ENCODE results near the gene PRAMEF26. TPM values are rescaled to one million over a fixed set of nuclear protein-coding genes. Genes with fewer than 3 reads are reported as not detected.
"Not testable (repeated sequence)": the region's sequence is repeated elsewhere in the genome, so short reads cannot be mapped to it uniquely, and the experiment has no call there.

PRAMEF26 gene
- total RNA-seq, result not detected

- H3K9me3 Mint-ChIP-seq; ATAC-seq; H3K36me3 Mint-ChIP-seq; DNase-seq (ENCODE audit: low spot score in 2 of 2); H3K27ac Mint-ChIP-seq: not testable (repeated sequence)
Observed at GRCh38 chr1:13155909-13156308, at the start of gene PRAMEF26. PRAMEF26 (minus strand) TSS chr1:13156009; CDS start chr1:13153095, 2,914 bp downstream.

- not testable (repeated sequence) for DNase-seq (ENCODE audit: low spot score in 2 of 2); H3K27ac Mint-ChIP-seq; ATAC-seq; H3K36me3 Mint-ChIP-seq; H3K9me3 Mint-ChIP-seq
Observed at GRCh38 chr1:13201309-13201708, 45.5 kb upstream of the PRAMEF26 start, which contains the start of gene PRAMEF13. PRAMEF13 (minus strand) TSS chr1:13201409; CDS start chr1:13199589, 1,820 bp downstream.

DNA sequence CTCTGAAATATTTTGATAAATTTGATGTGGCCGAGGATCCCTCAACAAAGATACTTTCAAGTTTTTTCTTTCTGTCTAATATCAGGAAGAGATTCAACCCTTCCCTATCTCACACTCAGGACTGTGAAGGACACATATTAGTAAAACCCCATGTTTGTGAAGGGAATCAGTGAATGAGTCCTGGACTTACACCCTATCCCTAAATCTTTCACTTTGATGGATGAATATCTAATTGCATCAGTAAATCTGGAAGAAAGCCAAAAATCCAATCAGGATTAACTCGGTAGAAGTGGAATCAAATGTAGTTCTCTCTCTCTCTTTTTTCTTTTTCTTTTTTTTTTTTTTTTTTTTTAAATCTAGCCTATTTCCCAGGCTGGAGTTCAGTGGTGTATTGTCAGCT lies 15.7 kb upstream of the PRAMEF26 start, which contains the start of gene PRAMEF9:
Gene PRAMEF9 (plus strand): TSS at position 301 of the 400 bp plus-strand sequence. CDS start 3,433 bp downstream, outside the sequence.
- not testable (repeated sequence) for H3K36me3 Mint-ChIP-seq; ATAC-seq; H3K27ac Mint-ChIP-seq; DNase-seq (ENCODE audit: low spot score in 2 of 2); H3K9me3 Mint-ChIP-seq

GRCh38 chr1:13165531-13165930 lies 9.7 kb upstream of the PRAMEF26 start, which contains the start of gene HNRNPCL4:
HNRNPCL4 (minus strand) TSS chr1:13165631; CDS start chr1:13165467, 164 bp downstream.
- H3K27ac Mint-ChIP-seq; ATAC-seq; H3K36me3 Mint-ChIP-seq; H3K9me3 Mint-ChIP-seq; DNase-seq (ENCODE audit: low spot score in 2 of 2): not testable (repeated sequence)

DNA sequence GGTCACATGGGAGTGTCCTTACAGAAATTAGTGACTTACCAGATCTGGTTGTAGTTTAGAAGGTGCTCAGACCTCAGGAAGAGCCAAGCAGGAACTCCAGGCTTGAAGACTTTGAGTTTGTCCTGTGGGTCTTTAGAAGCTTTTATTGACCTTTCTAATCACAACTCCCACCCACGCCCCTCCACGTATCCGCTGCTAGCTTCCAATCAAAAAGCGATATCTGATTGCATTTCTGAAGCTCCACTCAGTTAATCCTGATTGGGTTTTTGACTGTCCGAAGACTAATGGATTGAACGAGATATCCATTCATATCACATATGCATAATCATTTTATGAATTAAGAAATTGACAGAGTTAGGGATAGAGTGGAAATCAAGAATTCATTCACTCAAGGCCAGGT lies 39.1 kb downstream of the PRAMEF26 start, which contains the start of gene HNRNPCL2:
Gene HNRNPCL2 (minus strand): TSS at position 101 of the 400 bp plus-strand sequence. CDS start 454 bp downstream, outside the sequence.
- not testable (repeated sequence) for DNase-seq (ENCODE audit: low spot score in 2 of 2); H3K9me3 Mint-ChIP-seq; ATAC-seq; H3K27ac Mint-ChIP-seq; H3K36me3 Mint-ChIP-seq

Other genes with a start within 250 kb of the PRAMEF26 start
- not detected for gene PRAMEF7, start 239.4 kb downstream of the PRAMEF26 start, total RNA-seq
- gene PRAMEF6, start 208.4 kb downstream of the PRAMEF26 start, total RNA-seq, result not detected
- gene PRAMEF27, start 99.4 kb downstream of the PRAMEF26 start, total RNA-seq, result not detected
- gene HNRNPCL3, start 95.2 kb downstream of the PRAMEF26 start, total RNA-seq, result not detected
- gene PRAMEF25, start 85.2 kb downstream of the PRAMEF26 start, total RNA-seq, result not detected
- gene HNRNPCL2, start 39.2 kb downstream of the PRAMEF26 start, total RNA-seq, result not detected
- not detected for gene HNRNPCL4, start 9.6 kb upstream of the PRAMEF26 start, total RNA-seq
- not detected for gene PRAMEF9, start 15.8 kb upstream of the PRAMEF26 start, total RNA-seq
- not detected for gene PRAMEF13, start 45.4 kb upstream of the PRAMEF26 start, total RNA-seq
- gene PRAMEF18, start 70.1 kb upstream of the PRAMEF26 start, total RNA-seq, result not detected
- gene PRAMEF5, start 98.2 kb upstream of the PRAMEF26 start, total RNA-seq, result not detected
- not detected for gene PRAMEF8, start 129.1 kb upstream of the PRAMEF26 start, total RNA-seq
- not detected for gene PRAMEF33, start 147.5 kb upstream of the PRAMEF26 start, total RNA-seq
- gene PRAMEF15, start 159.6 kb upstream of the PRAMEF26 start, total RNA-seq, result not detected
- gene PRAMEF14, start 191.1 kb upstream of the PRAMEF26 start, total RNA-seq, result not detected
- not detected for gene PRAMEF19, start 215.9 kb upstream of the PRAMEF26 start, total RNA-seq
- gene PRAMEF17, start 233.6 kb upstream of the PRAMEF26 start, total RNA-seq, result not detected